GM13977 (cell line): ENCODE results near the gene CEP290.
"Not testable (repeated sequence)": the region's sequence is repeated elsewhere in the genome, so short reads cannot be mapped to it uniquely, and the experiment has no call there.

Source experiments
- DNase-seq: peaks from one replicate; pipeline ENCODE4 v3.0.0; 2012; ENCODE audit warnings: low spot score
- CTCF ChIP-seq: IDR thresholded peaks from 2 replicates; pipeline ENCODE4 v1.5.1; 2012; ENCODE audit warnings: mild to moderate bottlenecking, control low read depth; ENCODE audit not compliant: insufficient read depth; ENCODE audit errors: extremely low read depth, missing control alignments
- in situ Hi-C: fragments of 300-500 bp; cut with MboI; formaldehyde crosslinking; loops from one replicate; pipeline ENCODE4 v1.12.0; 2022; ENCODE audit warnings: low sequenced_read_pairs, low pct_unique_long_range_greater_than_20kb, mixed read lengths, inconsistent platforms; ENCODE audit not compliant: unreplicated experiment

CEP290 gene

GRCh38 chr12:88145567-88146505, 3.9 kb upstream of the CEP290 start:
- in situ Hi-C loops: no loop called here
- DNase-seq: no peak
- TF ChIP-seq CTCF: no peak

- TF ChIP-seq CTCF: no peak
- in situ Hi-C loops: no loop called here
These were observed 2.9 kb upstream of the CEP290 start for GRCh38 chr12:88144546-88145468.

GRCh38 chr12:88144037-88144436, 2.1 kb upstream of the CEP290 start:
- TF ChIP-seq CTCF: no peak
- in situ Hi-C loops: no loop called here
- no peak for DNase-seq

More at GRCh38 chr12:88144546-88145468, 2.9 kb upstream of the CEP290 start:
- no peak for DNase-seq

GRCh38 chr12:88142610-88142991, 713 bp upstream of the CEP290 start:
- in situ Hi-C loops: no loop called here
- no peak for DNase-seq
- no peak for TF ChIP-seq CTCF

GRCh38 chr12:88141425-88141773, 489 bp downstream of the CEP290 start:
- TF ChIP-seq CTCF: no peak
- no peak for DNase-seq
- in situ Hi-C loops: no loop called here

- in situ Hi-C loops, DNase-seq: not testable (repeated sequence)
These were observed 2.2 kb downstream of the CEP290 start for GRCh38 chr12:88139711-88140110.

GRCh38 chr12:88133181-88133580, 8.7 kb downstream of the CEP290 start:
- in situ Hi-C loops, DNase-seq: not testable (repeated sequence)
